Transverse colon (tissue), 4 donors: ENCODE results near the gene ASB16.

Source experiments
- CTCF ChIP-seq, 5 experiments: fragments of 200-600 bp in 3 of 5; fragments of 450-650 bp in 2 of 5; sonication (generic) in 3 of 5; IDR thresholded peaks; 1 replicate in 2 of 5; 2 replicates in 3 of 5; pipeline ENCODE4 v1.5.1; 2016 to 2017; ENCODE audit warnings: antibody characterized with exemption in 5 of 5, inconsistent platforms in 3 of 5, mild to moderate bottlenecking in 2 of 5, moderate library complexity in 1 of 5
- EP300 ChIP-seq: sonication (generic); formaldehyde crosslinking; IDR thresholded peaks from one replicate; pipeline ENCODE4 v1.6.1; 2017; ENCODE audit warnings: antibody characterized with exemption, low read depth
- POLR2AphosphoS5 ChIP-seq, 3 donors: sonication (generic); formaldehyde crosslinking; IDR thresholded peaks; one replicate each; pipeline ENCODE4 v1.6.1; 2016; ENCODE audit warnings: antibody characterized with exemption in 3 of 3

- TF ChIP-seq POLR2AphosphoS5 (IDR thresholded peaks at IDR 0.05) (no peak), CTCF (IDR thresholded peaks at IDR 0.05) (no peak), EP300 (no peak)
Observed at GRCh38 chr17:44187131-44187899, 16.8 kb downstream of the ASB16 start.
